B cell (primary cell): ENCODE measurements around the gene KISS1. TPM values are rescaled to one million over a fixed set of nuclear protein-coding genes. Genes with fewer than 3 reads are reported as not detected.

Experiments
- ATAC-seq: fragments of 200-7000 bp; cut with Tn5 transposase; one replicate; pipeline ENCODE4 v1.10.0; 2021; ENCODE audit warnings: low read depth, mild to moderate bottlenecking, moderate number of reproducible peaks, moderate library complexity
- CTCF ChIA-PET: fragments of 350-600 bp; sonication (Branson Sonifier 250); formaldehyde crosslinking; loops from one replicate; lab custom pipeline; 2021; ENCODE audit warnings: antibody characterized with exemption, inconsistent platforms; lab: Charles Lee
- POLR2A ChIA-PET: fragments of 350-600 bp; sonication (Branson Sonifier 250); formaldehyde crosslinking; loops from one replicate; lab custom pipeline; 2021; ENCODE audit warnings: antibody characterized with exemption; lab: Charles Lee
- DNase-seq: peaks from one replicate; pipeline ENCODE4 v3.0.0; 2013
- H2AFZ ChIP-seq: 2 replicates; pipeline ENCODE4 v1.6.1; 2012; ENCODE audit warnings: mild to moderate bottlenecking, low read depth, low read length; ENCODE audit not compliant: insufficient read depth, poor library complexity, severe bottlenecking
- H3K27ac ChIP-seq, 2 donors: 1 replicate in 1 of 2; 2 replicates in 1 of 2; pipeline ENCODE4 v1.5.1; 2012 to 2013; ENCODE audit warnings: low read length in 2 of 2, mild to moderate bottlenecking in 2 of 2, moderate library complexity in 1 of 2
- H3K27me3 ChIP-seq, 4 experiments: fragments of 200-600 bp in 1 of 4; sonication (generic) in 1 of 4; replicated peaks in 1 of 4; 1 replicate in 2 of 4; 2 replicates in 2 of 4; pipeline versions ENCODE4 v1.6.1 to v1.7.0; 2013 to 2016; ENCODE audit warnings: low read length in 3 of 4, mild to moderate bottlenecking in 2 of 4, mixed read lengths in 1 of 4, moderate library complexity in 1 of 4; ENCODE audit not compliant: insufficient read depth in 4 of 4, control insufficient read depth in 3 of 4; ENCODE audit errors: control extremely low read depth in 1 of 4
- H3K36me3 ChIP-seq, 2 experiments: replicated peaks in 1 of 2; 1 replicate in 1 of 2; 2 replicates in 1 of 2; pipeline versions ENCODE4 v1.6.1 to v1.7.1; 2013; ENCODE audit warnings: low read length in 1 of 2; ENCODE audit not compliant: insufficient read depth in 2 of 2, control insufficient read depth in 1 of 2; ENCODE audit errors: control extremely low read depth in 1 of 2, extremely low read depth in 1 of 2
- H3K4me1 ChIP-seq, 2 donors: fragments of 200-600 bp in 1 of 2; sonication (generic) in 1 of 2; 1 replicate in 1 of 2; 2 replicates in 1 of 2; pipeline versions ENCODE4 v1.5.1 to v1.6.1; 2013 to 2017; ENCODE audit warnings: low read length in 2 of 2; ENCODE audit not compliant: control insufficient read depth in 2 of 2, insufficient read depth in 2 of 2
- H3K4me2 ChIP-seq: replicated peaks from 2 replicates; pipeline ENCODE3; 2012; ENCODE audit warnings: mild to moderate bottlenecking, low read depth, low read length; ENCODE audit not compliant: poor library complexity, severe bottlenecking
- H3K4me3 ChIP-seq, 5 experiments: fragments of 200-600 bp in 1 of 5; sonication (generic) in 1 of 5; 1 replicate in 3 of 5; 2 replicates in 2 of 5; pipeline versions ENCODE4 v1.5.1 to v1.7.0; 2011 to 2016; ENCODE audit warnings: low read length in 4 of 5, mild to moderate bottlenecking in 4 of 5, low read depth in 2 of 5, control low read depth in 1 of 5, moderate library complexity in 1 of 5; ENCODE audit not compliant: insufficient read depth in 1 of 5; ENCODE audit errors: control extremely low read depth in 1 of 5, extremely low read depth in 1 of 5
- H3K79me2 ChIP-seq: fragments of 200-600 bp; sonication (generic); one replicate; pipeline ENCODE4 v1.6.0; 2016; ENCODE audit warnings: low read length; ENCODE audit not compliant: control insufficient read depth, insufficient read depth
- H3K9ac ChIP-seq: fragments of 200-600 bp; sonication (generic); 2 replicates; pipeline ENCODE4 v1.6.1; 2017; ENCODE audit warnings: mild to moderate bottlenecking, low read length, moderate library complexity
- H3K9me3 ChIP-seq, 3 donors: one replicate each; pipeline versions ENCODE4 v1.6.1 to v1.7.1; 2013; ENCODE audit warnings: low read length in 2 of 3; ENCODE audit not compliant: control insufficient read depth in 2 of 3, insufficient read depth in 1 of 3; ENCODE audit errors: control extremely low read depth in 1 of 3
- H4K20me1 ChIP-seq: 2 replicates; pipeline ENCODE4 v1.6.0; 2012; ENCODE audit warnings: mild to moderate bottlenecking, low read length; ENCODE audit not compliant: insufficient read depth, control insufficient read depth, poor library complexity, severe bottlenecking
- H3K27ac Mint-ChIP-seq: one replicate; pipeline ENCODE4 v1.8.0; 2021; ENCODE audit warnings: mixed read lengths
- H3K27me3 Mint-ChIP-seq: one replicate; pipeline ENCODE4 v1.8.0; 2021; ENCODE audit warnings: mixed read lengths
- H3K4me1 Mint-ChIP-seq: one replicate; pipeline ENCODE4 v1.8.0; 2021; ENCODE audit warnings: mixed read lengths
- H3K4me3 Mint-ChIP-seq: one replicate; pipeline ENCODE4 v1.8.0; 2021; ENCODE audit warnings: mixed read lengths
- H3K9me3 Mint-ChIP-seq: one replicate; pipeline ENCODE4 v1.8.0; 2022; ENCODE audit warnings: mixed read lengths; ENCODE audit not compliant: insufficient read depth
- CTCF ChIP-seq: fragments of 200-600 bp; IDR thresholded peaks from one replicate; pipeline ENCODE4 v1.8.0; 2022; ENCODE audit warnings: antibody characterized with exemption, mild to moderate bottlenecking
- EZH2 ChIP-seq: IDR thresholded peaks from 2 replicates; pipeline ENCODE4 v1.6.1; 2012; ENCODE audit warnings: borderline replicate concordance, low read depth, mild to moderate bottlenecking, moderate library complexity, low read length; ENCODE audit not compliant: insufficient read depth, poor library complexity, severe bottlenecking
- WGBS: methylation state at CpG from one replicate; pipeline ENCODE4 v1.1.5; 2013; ENCODE audit warnings: missing lambda C conversion rate; ENCODE audit not compliant: insufficient coverage; 5-methylcytosine and 5-hydroxymethylcytosine counted together
- intact Hi-C: fragments of 100-400 bp; cut with micrococcal nuclease; formaldehyde crosslinking; loops from one replicate; pipeline ENCODE4 v1.10.0; 2022
- polyA plus RNA-seq: library from polyadenylated mRNA; depleted of rRNA; stranded (reverse); fragments of >200 nt; gene quantifications from 2 replicates; pipeline ENCODE4 v1.2.3, GENCODE V29; 2012
- total RNA-seq, 2 donors: library from RNA; stranded (reverse); fragments of 120-200 nt in 1 of 2; gene quantifications; 1 replicate in 1 of 2; 2 replicates in 1 of 2; pipeline versions ENCODE4 v1.2.3 to v1.2.4, GENCODE V29; 2013 to 2022

The KISS1 gene
- total and polyA plus RNA-seq, 2 donors (not counting 1 experiment from before 2014, with no cell fraction given), result not detected

- Mint-ChIP-seq H3K4me1 (peaks cover 13% of the 10 kb centered on the region), H3K27ac (no peak overlapping the region), H3K9me3 (no peaks in the 10 kb centered on the region), H3K27me3 (peaks cover 54% of the 10 kb centered on the region), H3K4me3 (no peak overlapping the region)
- H3K27me3 ChIP-seq, result peaks cover 0 to 51% (median 16%) of the 10 kb centered on the region in 4 experiments
- H3K4me2 ChIP-seq, result no peak overlapping the region
- no peaks in the 10 kb centered on the region for H3K79me2 ChIP-seq
- H3K9ac ChIP-seq, result no peak overlapping the region
- ATAC-seq (no peak), DNase-seq (no peak)
- H3K36me3 ChIP-seq, result no peaks in the 10 kb centered on the region
- POLR2A ChIA-PET, result no interaction called here
- no peak overlapping the region for H3K27ac ChIP-seq
- TF ChIP-seq CTCF (no peak), EZH2 (no peak)
- H3K4me1 ChIP-seq, result peaks cover 12 to 14% of the 10 kb centered on the region in 2 donors
- intact Hi-C loops, result no loop called here
- CTCF ChIA-PET, result interaction anchor here (0.8 to 1.4 kb wide), 2 partner anchors 17 to 25 kb away, joined by 3 read pairs; no protein-coding TSS in a partner anchor
- no peak overlapping the region for H3K4me3 ChIP-seq
- no peak overlapping the region for H2AFZ ChIP-seq
- no peaks in the 10 kb centered on the region for H4K20me1 ChIP-seq
- H3K9me3 ChIP-seq, result no peaks in the 10 kb centered on the region
- 61% methylated on average over 3 of the region's 11 CpGs for WGBS
Observed at GRCh38 chr1:204188959-204189639, 7.2 kb downstream of the KISS1 start.

DNA sequence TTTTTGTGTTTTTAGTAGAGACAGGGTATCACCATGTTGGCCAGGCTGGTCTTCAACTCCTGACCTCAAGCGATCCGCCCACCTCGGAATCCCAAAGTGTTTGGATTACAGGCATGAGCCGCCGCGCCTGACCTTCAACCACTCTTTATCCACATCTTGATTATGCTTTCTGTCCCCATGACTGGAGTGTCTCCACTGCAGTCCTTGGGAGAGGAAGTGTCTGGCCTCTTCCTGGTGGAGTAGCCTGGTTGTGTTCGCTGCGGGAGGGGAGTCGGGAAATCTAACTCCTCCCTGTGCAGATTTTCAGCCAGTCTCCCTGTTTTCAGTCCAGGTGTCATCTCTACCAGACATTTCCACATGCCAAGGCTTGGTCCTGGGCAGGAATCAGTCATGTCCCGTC, 9.7 kb downstream of the KISS1 start:
- Mint-ChIP-seq H3K4me3 (no peak overlapping the region), H3K27ac (no peak overlapping the region), H3K27me3 (peaks cover 37% of the 10 kb centered on the region), H3K9me3 (no peaks in the 10 kb centered on the region), H3K4me1 (peaks cover 13% of the 10 kb centered on the region)
- no peak overlapping the region for H3K9ac ChIP-seq
- H3K79me2 ChIP-seq, result no peaks in the 10 kb centered on the region
- peaks cover 0 to 41% (median 14%) of the 10 kb centered on the region in 4 experiments for H3K27me3 ChIP-seq
- peaks cover 12 to 14% of the 10 kb centered on the region in 2 donors for H3K4me1 ChIP-seq
- H3K4me2 ChIP-seq, result no peak overlapping the region
- no peak overlapping the region for H2AFZ ChIP-seq
- no peaks in the 10 kb centered on the region for H3K36me3 ChIP-seq
- intact Hi-C loops, result no loop called here
- DNase-seq (no peak), ATAC-seq (no peak)
- TF ChIP-seq EZH2, result no peak
- TF ChIP-seq CTCF, result no peak
- no peak overlapping the region for H3K4me3 ChIP-seq
- H3K9me3 ChIP-seq, result no peaks in the 10 kb centered on the region
- POLR2A ChIA-PET, result no interaction called here
- 100% methylated on average over 4 of the region's 10 CpGs for WGBS
- H4K20me1 ChIP-seq, result no peaks in the 10 kb centered on the region
- no peak overlapping the region for H3K27ac ChIP-seq
- CTCF ChIA-PET, result interaction anchor here (1.5 kb wide), 1 partner anchor 21 kb away, joined by 3 read pairs; no protein-coding TSS in a partner anchor
